Tongue (tissue), 2 donors: Measurements from ENCODE around the gene AXL. TPM values are rescaled to one million over a fixed set of nuclear protein-coding genes. Genes with fewer than 3 reads are reported as not detected.
"Not testable (repeated sequence)": the region's sequence is repeated elsewhere in the genome, so short reads cannot be mapped to it uniquely, and the experiment has no call there.

Experiments used
- DNase-seq: peaks from one replicate; pipeline ENCODE4 v3.0.0-alpha.2; 2015
- total RNA-seq: library from RNA; depleted of rRNA; stranded (reverse); fragments of >200 nt; gene quantifications from one replicate; pipeline ENCODE4 v1.2.3, GENCODE V29; 2014

AXL gene
- total RNA-seq = 57.3 TPM

- DNase-seq = peak; percentile 91
Measured at GRCh38 chr19:41218615-41219507, at the start of gene AXL. TSS of gene AXL (plus strand) at chr19:41219223. CDS start at chr19:41219393, 170 bp downstream.

DNA sequence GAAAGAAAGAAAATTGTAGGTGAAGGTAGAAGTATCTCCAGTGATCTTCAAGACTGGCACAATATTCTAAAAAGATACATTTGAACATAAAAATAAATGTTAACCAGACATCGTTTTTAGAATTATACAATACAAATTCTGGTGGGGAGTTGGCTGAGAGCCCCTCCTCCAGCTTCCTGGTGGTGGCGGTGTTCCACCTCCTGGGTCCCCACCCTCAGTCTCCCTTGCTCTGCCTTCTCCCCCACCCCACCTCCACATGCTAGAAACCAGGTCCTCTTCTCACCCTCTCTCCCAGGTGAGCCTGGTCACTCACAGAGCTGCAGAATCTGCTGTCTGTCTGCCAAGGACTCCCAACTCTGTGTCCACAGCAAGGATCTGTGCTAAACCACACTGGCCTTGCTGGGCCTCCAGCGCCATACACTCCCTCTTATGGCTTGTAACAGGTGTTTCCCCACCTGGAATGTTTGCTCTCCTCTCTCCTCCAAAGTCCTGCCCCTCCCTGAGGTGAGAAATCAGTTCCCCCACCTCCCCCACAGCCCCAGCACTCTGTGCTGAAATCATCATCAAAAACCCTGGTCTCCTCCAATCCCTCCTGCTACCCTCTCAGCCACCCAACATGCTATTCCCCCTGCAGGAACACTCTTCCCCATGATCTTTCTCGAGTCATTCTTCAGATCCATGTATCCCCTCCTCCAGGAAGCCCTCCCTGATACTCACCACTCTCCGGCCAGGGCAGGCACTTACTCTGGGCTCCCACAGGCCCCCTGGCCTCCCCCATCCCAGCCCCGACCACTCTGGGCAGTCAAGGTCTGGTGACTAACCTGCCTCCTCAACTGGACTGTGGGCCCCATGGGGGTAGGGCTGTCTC lies 46.5 kb upstream of the AXL start:
- DNase-seq = no peak

- DNase-seq = no peak
Measured at GRCh38 chr19:41174297-41174928, 44.6 kb upstream of the AXL start.

- DNase-seq = peak; percentile 58
Measured at GRCh38 chr19:41175801-41176777, 42.9 kb upstream of the AXL start.

- not testable (repeated sequence) for DNase-seq
Measured at GRCh38 chr19:41180173-41180572, 38.9 kb upstream of the AXL start.

DNA sequence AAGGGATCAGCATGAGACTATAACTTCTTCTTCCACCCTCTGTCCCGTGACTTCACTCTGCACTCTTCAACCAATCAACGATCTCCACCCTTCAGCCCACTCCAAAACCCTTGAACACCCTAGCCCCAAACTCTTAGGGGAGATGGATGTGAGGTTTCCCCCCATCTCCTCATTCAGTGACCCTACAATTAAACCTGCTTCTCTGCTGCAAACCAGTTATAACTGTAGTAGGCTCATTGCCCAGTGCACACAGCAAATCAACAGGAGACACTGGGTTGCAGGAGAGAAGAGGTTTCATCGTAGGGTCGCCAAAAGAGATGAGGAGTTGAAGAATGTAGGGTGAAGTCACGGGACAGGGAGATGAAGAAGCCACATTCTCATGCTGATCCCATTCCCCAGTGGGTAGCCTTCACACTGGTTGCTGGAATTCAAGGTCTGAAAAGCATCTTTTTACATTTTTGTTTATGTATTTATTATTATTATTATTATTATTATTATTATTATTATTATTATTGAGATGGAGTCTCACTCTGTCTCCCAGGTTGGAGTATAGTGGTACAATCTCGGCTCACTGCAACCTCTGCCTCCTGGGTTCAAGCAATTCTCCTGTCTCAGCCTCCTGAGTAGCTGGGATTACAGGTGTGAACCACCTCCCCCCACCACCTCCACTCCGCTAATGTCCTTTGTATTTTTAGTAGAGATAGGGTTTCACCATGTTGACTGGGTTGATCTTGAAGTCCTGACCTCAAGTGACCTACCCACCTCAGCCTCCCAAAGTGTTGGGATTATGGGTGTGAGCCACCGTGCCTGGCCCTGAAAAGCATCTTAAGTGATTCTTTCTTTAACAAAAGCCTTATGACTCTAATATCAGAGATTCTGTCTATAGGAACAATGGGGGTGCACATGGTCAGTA lies 31.8 kb upstream of the AXL start:
- DNase-seq = no peak

DNA sequence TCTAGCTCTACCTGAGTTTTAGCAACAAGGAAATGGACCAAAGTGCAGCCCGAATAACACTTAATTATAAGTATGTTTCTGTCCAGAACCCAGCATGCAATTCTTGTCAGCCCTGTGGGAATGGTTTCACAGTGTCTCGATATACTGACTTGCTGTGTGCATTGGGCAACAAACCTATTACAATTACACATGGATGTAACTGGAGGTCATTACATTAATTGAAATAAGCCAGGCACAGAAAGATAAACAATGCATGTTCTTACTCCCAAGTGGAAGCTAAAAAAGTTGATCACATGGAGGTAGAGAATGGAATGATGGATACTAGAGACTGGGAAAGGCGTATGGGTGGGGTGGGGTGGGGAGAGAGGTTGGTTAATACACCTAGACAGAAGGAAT lies 31.1 kb upstream of the AXL start:
- DNase-seq = no peak

GRCh38 chr19:41189425-41190065 lies 29.5 kb upstream of the AXL start:
- peak; percentile 57 for DNase-seq

DNA sequence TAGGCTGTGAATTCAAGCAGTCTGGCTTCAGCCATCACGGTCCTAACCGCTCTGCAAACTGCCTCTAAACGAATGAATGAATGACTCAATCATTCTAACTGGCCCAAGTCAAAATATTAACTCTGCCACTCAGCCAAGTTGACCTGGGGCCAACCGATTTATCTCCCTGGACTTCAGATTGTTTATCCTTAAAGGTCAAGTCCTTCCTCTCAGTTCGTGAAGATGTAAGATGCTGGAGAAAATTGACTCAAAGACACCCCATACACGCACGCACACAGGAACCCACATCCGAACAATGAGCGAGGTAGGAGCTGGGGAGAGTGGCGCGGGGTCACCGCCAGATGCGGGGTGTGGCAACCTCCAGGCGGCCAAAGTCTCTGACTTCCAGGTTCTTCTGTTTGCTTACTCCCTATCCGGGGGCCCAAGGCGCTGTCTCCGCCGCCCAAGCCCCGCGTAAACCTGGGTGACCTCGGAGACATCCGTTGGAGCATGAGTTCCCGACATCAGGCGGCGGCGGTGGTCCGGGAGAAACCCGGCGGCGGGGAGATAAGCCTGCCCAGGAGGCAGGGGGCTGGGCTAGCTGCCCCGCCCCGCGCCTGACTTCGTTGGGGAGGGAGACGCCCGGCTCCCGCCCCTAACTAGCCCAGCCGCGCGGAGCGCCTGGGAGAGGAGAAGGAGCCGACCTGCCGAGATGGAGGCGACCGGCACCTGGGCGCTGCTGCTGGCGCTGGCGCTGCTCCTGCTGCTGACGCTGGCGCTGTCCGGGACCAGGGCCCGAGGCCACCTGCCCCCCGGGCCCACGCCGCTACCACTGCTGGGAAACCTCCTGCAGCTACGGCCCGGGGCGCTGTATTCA lies 26.2 kb upstream of the AXL start, which contains the start of gene CYP2S1:
CYP2S1 (plus strand) TSS at position 646 of the 856 bp plus-strand sequence; CDS start at position 692, 46 bp downstream.
- DNase-seq = no peak

- DNase-seq = no peak
Measured at GRCh38 chr19:41193430-41194156, 25.4 kb upstream of the AXL start.

DNA sequence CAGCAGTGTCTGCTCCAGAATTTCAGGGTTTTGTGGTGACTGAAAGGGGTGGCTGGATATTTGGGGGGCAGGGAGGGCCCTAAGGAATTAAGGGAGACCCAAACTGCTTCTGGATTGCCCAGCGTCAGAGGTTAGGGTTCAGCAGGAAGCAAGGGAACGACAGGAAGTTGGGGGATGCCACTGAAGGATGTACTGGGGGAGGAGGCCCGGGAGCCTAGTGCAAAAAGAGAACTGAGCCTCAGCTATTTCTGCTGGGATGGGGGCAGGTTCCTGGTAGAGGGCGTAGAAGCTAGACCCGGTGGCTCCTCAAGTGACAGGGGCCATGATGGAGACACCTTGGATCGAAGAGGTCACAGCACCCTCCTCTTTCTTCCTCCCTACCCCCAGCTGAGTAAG lies 24.9 kb upstream of the AXL start:
- no peak for DNase-seq

GRCh38 chr19:41195675-41196497 lies 23.1 kb upstream of the AXL start:
- no peak for DNase-seq

- no peak for DNase-seq
Measured at GRCh38 chr19:41198559-41198958, 20.5 kb upstream of the AXL start.

GRCh38 chr19:41203371-41203770 lies 15.7 kb upstream of the AXL start:
- DNase-seq = no peak

DNA sequence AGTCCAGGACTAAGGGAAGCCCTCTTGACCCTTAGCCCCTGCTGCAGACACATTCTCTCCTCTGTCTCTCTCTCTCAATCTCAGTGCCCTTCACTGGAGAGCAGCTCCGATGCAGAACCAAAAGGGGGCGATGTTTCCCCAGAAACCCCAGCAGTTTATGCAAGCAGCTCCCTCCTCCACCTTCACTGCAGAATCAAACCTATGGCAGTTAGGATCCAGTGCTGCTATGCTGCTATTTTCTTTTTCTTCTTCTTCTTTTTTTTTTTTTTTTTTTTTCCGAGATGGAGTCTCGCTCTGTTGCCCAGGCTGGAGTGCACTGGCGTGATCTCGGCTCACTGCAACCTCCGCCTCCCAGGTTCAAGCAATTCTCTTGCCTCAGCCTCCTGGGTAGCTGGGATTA lies 14.7 kb upstream of the AXL start:
- peak; percentile 93 for DNase-seq

GRCh38 chr19:41205995-41206394 lies 13.0 kb upstream of the AXL start:
- no peak for DNase-seq

GRCh38 chr19:41206456-41206855 lies 12.6 kb upstream of the AXL start:
- no peak for DNase-seq
